SK-N-SH treated with all-trans-retinoic acid at 6 μM for 48 hours (cell line): ENCODE measurements around the gene TMCO2.

Experiments used
- ATAC-seq: fragments of 200-7000 bp; cut with Tn5 transposase; 3 replicates; pipeline ENCODE4 v1.9.1; 2020; ENCODE audit warnings: mild to moderate bottlenecking, moderate library complexity
- ARNTL ChIP-seq: fragments of 450-650 bp; formaldehyde crosslinking; IDR thresholded peaks from 2 replicates; pipeline ENCODE4 v1.5.0; 2020; ENCODE audit warnings: low read depth, mild to moderate bottlenecking, moderate library complexity, borderline replicate concordance
- BACH2 ChIP-seq: fragments of 250-450 bp; sonication (Bioruptor Pico); IDR thresholded peaks from 2 replicates; pipeline ENCODE4 v1.9.0; 2021; ENCODE audit warnings: mild to moderate bottlenecking, borderline replicate concordance
- CSDC2 ChIP-seq: fragments of 250-450 bp; sonication (Bioruptor Pico); IDR thresholded peaks from 2 replicates; pipeline ENCODE4 v1.5.0; 2020; ENCODE audit warnings: mild to moderate bottlenecking, moderate library complexity
- ESRRG ChIP-seq: fragments of 250-450 bp; sonication (Bioruptor Pico); IDR thresholded peaks from 2 replicates; pipeline ENCODE4 v1.6.1; 2021; ENCODE audit warnings: mild to moderate bottlenecking
- ISL1 ChIP-seq: fragments of 250-450 bp; sonication (Bioruptor Pico); IDR thresholded peaks from 2 replicates; pipeline ENCODE4 v2.1.2; 2022; ENCODE audit warnings: mild to moderate bottlenecking, moderate library complexity
- OSR1 ChIP-seq: fragments of 250-450 bp; sonication (Bioruptor Pico); IDR thresholded peaks from 2 replicates; pipeline ENCODE4 v1.8.0; 2022; ENCODE audit warnings: moderate library complexity, mild to moderate bottlenecking, inconsistent platforms
- PPARA ChIP-seq: fragments of 250-450 bp; sonication (Bioruptor Pico); IDR thresholded peaks from 2 replicates; pipeline ENCODE4 v1.5.0; 2020; ENCODE audit warnings: mild to moderate bottlenecking, borderline replicate concordance
- RARB ChIP-seq: fragments of 250-450 bp; sonication (Bioruptor Pico); IDR thresholded peaks from 2 replicates; pipeline ENCODE4 v1.8.0; 2021; ENCODE audit warnings: mild to moderate bottlenecking, moderate library complexity
- TCF4 ChIP-seq: fragments of 250-450 bp; sonication (Bioruptor Pico); IDR thresholded peaks from 2 replicates; pipeline ENCODE4 v1.8.0; 2021; ENCODE audit warnings: mild to moderate bottlenecking, moderate library complexity, borderline replicate concordance
- TOX ChIP-seq: fragments of 250-450 bp; sonication (Bioruptor Pico); IDR thresholded peaks from 2 replicates; pipeline ENCODE4 v1.8.0; 2021; ENCODE audit warnings: mild to moderate bottlenecking, moderate library complexity, borderline replicate concordance
- ZC3H10 ChIP-seq: fragments of 250-450 bp; sonication (Bioruptor Pico); IDR thresholded peaks from 2 replicates; pipeline ENCODE4 v1.5.1; 2021; ENCODE audit warnings: mild to moderate bottlenecking, moderate library complexity
- ZFP30 ChIP-seq: fragments of 450-650 bp; formaldehyde crosslinking; IDR thresholded peaks from 2 replicates; pipeline ENCODE4 v1.5.0; 2022; ENCODE audit warnings: mild to moderate bottlenecking, moderate library complexity
- ZNF565 ChIP-seq: fragments of 450-650 bp; formaldehyde crosslinking; conservative IDR thresholded peaks from 2 replicates; pipeline ENCODE4 v1.5.0; 2020; ENCODE audit warnings: low read depth, mild to moderate bottlenecking, moderate library complexity
- ZNF70 ChIP-seq: fragments of 450-650 bp; formaldehyde crosslinking; IDR thresholded peaks from 2 replicates; pipeline ENCODE4 v1.5.0; 2020; ENCODE audit warnings: mild to moderate bottlenecking, moderate library complexity
- TF ChIP-seq, protein P1 (sequence below): fragments of 250-450 bp; sonication (Bioruptor Pico); IDR thresholded peaks from 2 replicates; pipeline ENCODE4 v1.5.0; 2020; ENCODE audit warnings: mild to moderate bottlenecking, moderate library complexity
- TF ChIP-seq, protein P2 (sequence below): fragments of 250-450 bp; sonication (Bioruptor Pico); IDR thresholded peaks from 2 replicates; pipeline ENCODE4 v1.8.0; 2021; ENCODE audit warnings: low read depth, mild to moderate bottlenecking, moderate library complexity, borderline replicate concordance
- TF ChIP-seq, protein P3 (sequence below): fragments of 250-450 bp; sonication (Bioruptor Pico); IDR thresholded peaks from 2 replicates; pipeline ENCODE4 v1.5.1; 2021; ENCODE audit warnings: mild to moderate bottlenecking, moderate library complexity
- TF ChIP-seq, protein P4 (sequence below): fragments of 250-450 bp; sonication (Bioruptor Pico); IDR thresholded peaks from 2 replicates; pipeline ENCODE4 v1.8.0; 2020; ENCODE audit warnings: mild to moderate bottlenecking, moderate library complexity, borderline replicate concordance

The TMCO2 gene

DNA sequence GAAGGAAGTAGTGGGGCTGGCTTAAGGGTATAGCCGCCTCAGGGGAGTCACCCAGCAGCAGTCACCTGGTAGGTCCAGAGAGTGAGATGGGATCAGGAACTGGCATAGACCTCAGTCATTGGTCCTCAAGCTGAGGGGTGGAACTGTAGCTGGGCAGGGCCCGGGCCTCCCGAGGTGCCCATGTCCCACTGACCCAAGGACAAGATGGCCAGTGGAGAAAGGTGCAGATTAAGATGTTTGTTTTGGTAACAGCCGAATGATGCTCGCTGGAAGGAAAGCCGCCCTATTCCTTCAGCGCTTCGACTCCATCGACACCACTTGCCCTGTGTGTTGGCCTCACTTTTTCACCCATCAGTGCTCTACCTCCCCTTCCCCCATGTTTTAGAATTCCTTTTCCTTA is 52.9 kb downstream of the TMCO2 start (continued):
- no peak for TF ChIP-seq TCF4 (CRISPR knock-in tag)
- TF ChIP-seq PPARA: no peak
- TF ChIP-seq ARNTL (CRISPR knock-in tag): no peak
- no peak for TF ChIP-seq ISL1 (CRISPR knock-in tag)
- no peak for TF ChIP-seq OSR1 (CRISPR knock-in tag)

DNA sequence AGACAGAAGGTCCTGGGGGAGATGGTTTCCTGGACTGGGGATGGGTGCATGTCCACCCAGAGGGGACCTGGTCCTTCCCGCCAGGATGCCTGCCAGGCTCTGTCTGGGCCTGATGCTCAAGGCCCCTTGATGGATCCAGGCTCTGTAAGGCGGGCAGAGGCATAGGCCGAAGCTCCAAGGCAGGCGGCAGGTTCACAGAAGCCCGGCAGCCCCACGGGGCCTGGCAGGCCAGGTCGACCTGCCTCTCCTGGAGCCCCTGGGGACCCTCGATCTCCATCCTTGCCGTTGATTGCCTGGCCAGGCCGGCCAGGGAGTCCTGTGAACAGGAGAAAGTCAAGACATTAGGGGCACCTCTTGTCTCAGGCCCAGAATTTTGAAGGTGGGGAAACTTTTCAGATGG is 53.3 kb downstream of the TMCO2 start:
- TF ChIP-seq ZFP30 (no peak), ESRRG (CRISPR knock-in tag) (no peak), ZC3H10 (CRISPR knock-in tag) (no peak), TCF4 (CRISPR knock-in tag) (no peak), CSDC2 (no peak), OSR1 (CRISPR knock-in tag) (no peak), ARNTL (CRISPR knock-in tag) (no peak), ZNF565 (CRISPR knock-in tag) (no peak), BACH2 (CRISPR knock-in tag) (no peak), TOX (CRISPR knock-in tag) (no peak), ZNF70 (CRISPR knock-in tag) (no peak), RARB (no peak)
- TF ChIP-seq, protein P1, sequence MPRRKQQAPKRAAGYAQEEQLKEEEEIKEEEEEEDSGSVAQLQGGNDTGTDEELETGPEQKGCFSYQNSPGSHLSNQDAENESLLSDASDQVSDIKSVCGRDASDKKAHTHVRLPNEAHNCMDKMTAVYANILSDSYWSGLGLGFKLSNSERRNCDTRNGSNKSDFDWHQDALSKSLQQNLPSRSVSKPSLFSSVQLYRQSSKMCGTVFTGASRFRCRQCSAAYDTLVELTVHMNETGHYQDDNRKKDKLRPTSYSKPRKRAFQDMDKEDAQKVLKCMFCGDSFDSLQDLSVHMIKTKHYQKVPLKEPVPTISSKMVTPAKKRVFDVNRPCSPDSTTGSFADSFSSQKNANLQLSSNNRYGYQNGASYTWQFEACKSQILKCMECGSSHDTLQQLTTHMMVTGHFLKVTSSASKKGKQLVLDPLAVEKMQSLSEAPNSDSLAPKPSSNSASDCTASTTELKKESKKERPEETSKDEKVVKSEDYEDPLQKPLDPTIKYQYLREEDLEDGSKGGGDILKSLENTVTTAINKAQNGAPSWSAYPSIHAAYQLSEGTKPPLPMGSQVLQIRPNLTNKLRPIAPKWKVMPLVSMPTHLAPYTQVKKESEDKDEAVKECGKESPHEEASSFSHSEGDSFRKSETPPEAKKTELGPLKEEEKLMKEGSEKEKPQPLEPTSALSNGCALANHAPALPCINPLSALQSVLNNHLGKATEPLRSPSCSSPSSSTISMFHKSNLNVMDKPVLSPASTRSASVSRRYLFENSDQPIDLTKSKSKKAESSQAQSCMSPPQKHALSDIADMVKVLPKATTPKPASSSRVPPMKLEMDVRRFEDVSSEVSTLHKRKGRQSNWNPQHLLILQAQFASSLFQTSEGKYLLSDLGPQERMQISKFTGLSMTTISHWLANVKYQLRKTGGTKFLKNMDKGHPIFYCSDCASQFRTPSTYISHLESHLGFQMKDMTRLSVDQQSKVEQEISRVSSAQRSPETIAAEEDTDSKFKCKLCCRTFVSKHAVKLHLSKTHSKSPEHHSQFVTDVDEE (CRISPR knock-in tag): no peak
- TF ChIP-seq, protein P2, sequence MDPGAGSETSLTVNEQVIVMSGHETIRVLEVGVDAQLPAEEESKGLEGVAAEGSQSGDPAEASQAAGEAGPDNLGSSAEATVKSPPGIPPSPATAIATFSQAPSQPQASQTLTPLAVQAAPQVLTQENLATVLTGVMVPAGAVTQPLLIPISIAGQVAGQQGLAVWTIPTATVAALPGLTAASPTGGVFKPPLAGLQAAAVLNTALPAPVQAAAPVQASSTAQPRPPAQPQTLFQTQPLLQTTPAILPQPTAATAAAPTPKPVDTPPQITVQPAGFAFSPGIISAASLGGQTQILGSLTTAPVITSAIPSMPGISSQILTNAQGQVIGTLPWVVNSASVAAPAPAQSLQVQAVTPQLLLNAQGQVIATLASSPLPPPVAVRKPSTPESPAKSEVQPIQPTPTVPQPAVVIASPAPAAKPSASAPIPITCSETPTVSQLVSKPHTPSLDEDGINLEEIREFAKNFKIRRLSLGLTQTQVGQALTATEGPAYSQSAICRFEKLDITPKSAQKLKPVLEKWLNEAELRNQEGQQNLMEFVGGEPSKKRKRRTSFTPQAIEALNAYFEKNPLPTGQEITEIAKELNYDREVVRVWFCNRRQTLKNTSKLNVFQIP (CRISPR knock-in tag): no peak
- TF ChIP-seq, protein P3, sequence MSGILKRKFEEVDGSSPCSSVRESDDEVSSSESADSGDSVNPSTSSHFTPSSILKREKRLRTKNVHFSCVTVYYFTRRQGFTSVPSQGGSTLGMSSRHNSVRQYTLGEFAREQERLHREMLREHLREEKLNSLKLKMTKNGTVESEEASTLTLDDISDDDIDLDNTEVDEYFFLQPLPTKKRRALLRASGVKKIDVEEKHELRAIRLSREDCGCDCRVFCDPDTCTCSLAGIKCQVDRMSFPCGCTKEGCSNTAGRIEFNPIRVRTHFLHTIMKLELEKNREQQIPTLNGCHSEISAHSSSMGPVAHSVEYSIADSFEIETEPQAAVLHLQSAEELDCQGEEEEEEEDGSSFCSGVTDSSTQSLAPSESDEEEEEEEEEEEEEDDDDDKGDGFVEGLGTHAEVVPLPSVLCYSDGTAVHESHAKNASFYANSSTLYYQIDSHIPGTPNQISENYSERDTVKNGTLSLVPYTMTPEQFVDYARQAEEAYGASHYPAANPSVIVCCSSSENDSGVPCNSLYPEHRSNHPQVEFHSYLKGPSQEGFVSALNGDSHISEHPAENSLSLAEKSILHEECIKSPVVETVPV (CRISPR knock-in tag): no peak
- TF ChIP-seq, protein P4, sequence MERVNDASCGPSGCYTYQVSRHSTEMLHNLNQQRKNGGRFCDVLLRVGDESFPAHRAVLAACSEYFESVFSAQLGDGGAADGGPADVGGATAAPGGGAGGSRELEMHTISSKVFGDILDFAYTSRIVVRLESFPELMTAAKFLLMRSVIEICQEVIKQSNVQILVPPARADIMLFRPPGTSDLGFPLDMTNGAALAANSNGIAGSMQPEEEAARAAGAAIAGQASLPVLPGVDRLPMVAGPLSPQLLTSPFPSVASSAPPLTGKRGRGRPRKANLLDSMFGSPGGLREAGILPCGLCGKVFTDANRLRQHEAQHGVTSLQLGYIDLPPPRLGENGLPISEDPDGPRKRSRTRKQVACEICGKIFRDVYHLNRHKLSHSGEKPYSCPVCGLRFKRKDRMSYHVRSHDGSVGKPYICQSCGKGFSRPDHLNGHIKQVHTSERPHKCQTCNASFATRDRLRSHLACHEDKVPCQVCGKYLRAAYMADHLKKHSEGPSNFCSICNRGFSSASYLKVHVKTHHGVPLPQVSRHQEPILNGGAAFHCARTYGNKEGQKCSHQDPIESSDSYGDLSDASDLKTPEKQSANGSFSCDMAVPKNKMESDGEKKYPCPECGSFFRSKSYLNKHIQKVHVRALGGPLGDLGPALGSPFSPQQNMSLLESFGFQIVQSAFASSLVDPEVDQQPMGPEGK: no peak
- no peak for ATAC-seq
